Bronchial epithelial cell (primary cell): Measurements from ENCODE around the gene CNTNAP2. TPM values are rescaled to one million over a fixed set of nuclear protein-coding genes. Genes with fewer than 3 reads are reported as not detected.

Experiments used
- DNase-seq: peaks from one replicate; pipeline ENCODE4 v3.0.0-alpha.2; 2010; ENCODE audit warnings: low read depth
- FAIRE-seq: peaks from 2 replicates; lab custom pipeline; 2011; peaks lifted over from hg19 to GRCh38; lab: Jason Lieb, UNC
- H3K27me3 ChIP-seq: 2 replicates; pipeline ENCODE4 v1.5.1; 2011; ENCODE audit warnings: low read length; ENCODE audit not compliant: control insufficient read depth, insufficient read depth
- H3K36me3 ChIP-seq: 2 replicates; pipeline ENCODE4 v1.5.1; 2011; ENCODE audit warnings: low read length; ENCODE audit not compliant: control insufficient read depth, insufficient read depth
- H3K4me3 ChIP-seq: 2 replicates; pipeline ENCODE4 v1.5.1; 2011; ENCODE audit warnings: mild to moderate bottlenecking, low read depth, low read length, control low read depth
- CTCF ChIP-seq: IDR thresholded peaks from 2 replicates; pipeline ENCODE4 v1.5.1; 2011; ENCODE audit warnings: mild to moderate bottlenecking, moderate library complexity, low read length, control low read depth, inconsistent platforms; ENCODE audit not compliant: insufficient read depth, severe bottlenecking
- total RNA-seq: library from RNA; depleted of rRNA; stranded (reverse); fragments of >200 nt; gene quantifications from 2 replicates; pipeline ENCODE4 v1.2.1, GENCODE V29; 2014

CNTNAP2 gene
- total RNA-seq, 1 donor from 2014 or later: 0.26 TPM

- no peak overlapping the region for H3K4me3 ChIP-seq
- TF ChIP-seq CTCF: no peak
- FAIRE-seq (no peak), DNase-seq (no peak)
- no peaks in the 10 kb centered on the region for H3K36me3 ChIP-seq
- H3K27me3 ChIP-seq: no peaks in the 10 kb centered on the region
Observed at GRCh38 chr7:148348466-148348865, 2231.9 kb downstream of the CNTNAP2 start.

DNA sequence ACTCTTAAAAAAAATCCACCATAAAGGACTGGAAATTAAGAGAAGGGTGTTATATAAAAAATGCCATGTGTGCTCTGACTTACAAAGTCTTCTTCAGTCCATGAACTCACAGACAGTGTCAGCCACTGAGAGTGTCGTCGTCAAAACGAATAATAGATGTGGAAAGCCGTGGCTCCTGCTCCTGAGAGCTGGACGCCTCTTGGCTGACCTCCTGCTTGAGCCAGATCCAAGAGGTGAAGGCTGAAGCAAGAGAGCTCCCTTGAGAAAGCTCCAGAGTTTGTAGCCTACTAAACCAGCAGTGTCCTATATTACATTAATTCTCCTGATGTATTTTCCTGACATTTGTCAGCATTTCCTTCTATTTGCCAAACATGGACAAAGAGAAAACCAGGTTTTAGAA lies 2239.7 kb downstream of the CNTNAP2 start:
- no peak for TF ChIP-seq CTCF
- no peaks in the 10 kb centered on the region for H3K36me3 ChIP-seq
- FAIRE-seq: no peak
- no peaks in the 10 kb centered on the region for H3K27me3 ChIP-seq
- no peak for DNase-seq
- H3K4me3 ChIP-seq: no peak overlapping the region

- Histone ChIP-seq H3K4me3 (no peak overlapping the region), H3K36me3 (no peaks in the 10 kb centered on the region), H3K27me3 (no peaks in the 10 kb centered on the region)
- DNase-seq: no peak
- no peak for FAIRE-seq
- TF ChIP-seq CTCF: no peak
Observed at GRCh38 chr7:148362541-148362940, 2245.9 kb downstream of the CNTNAP2 start.

- no peak for FAIRE-seq
- no peak for TF ChIP-seq CTCF
- DNase-seq: no peak
- Histone ChIP-seq H3K36me3 (no peaks in the 10 kb centered on the region), H3K4me3 (no peak overlapping the region), H3K27me3 (no peaks in the 10 kb centered on the region)
Observed at GRCh38 chr7:148367731-148368475, 2251.3 kb downstream of the CNTNAP2 start.

DNA sequence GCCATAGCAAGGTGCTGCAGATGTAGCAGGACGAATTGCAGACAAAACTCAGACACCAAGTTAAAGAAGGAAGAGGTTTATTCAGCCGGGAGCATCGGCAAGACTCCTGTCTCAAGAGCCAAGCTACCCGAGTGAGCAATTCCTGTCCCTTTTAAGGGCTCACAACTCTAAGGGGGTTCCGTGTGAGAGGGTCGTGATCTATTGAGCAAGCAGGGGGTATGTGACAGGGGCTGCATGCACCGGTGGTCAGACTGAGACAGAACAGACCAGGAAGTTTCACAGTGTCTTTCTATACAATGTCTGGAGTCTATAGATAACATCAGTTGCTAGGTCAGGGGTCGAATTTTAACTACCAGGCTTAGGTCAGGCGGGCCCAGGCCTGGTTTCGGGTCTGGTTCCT lies 2252.0 kb downstream of the CNTNAP2 start:
- no peaks in the 10 kb centered on the region for H3K36me3 ChIP-seq
- H3K4me3 ChIP-seq: no peak overlapping the region
- no peak for DNase-seq
- no peak for FAIRE-seq
- TF ChIP-seq CTCF: no peak
- H3K27me3 ChIP-seq: no peaks in the 10 kb centered on the region
